Ishikawa (cell line): ENCODE results near the gene STYK1.

Experiments
- CEBPB ChIP-seq: IDR thresholded peaks from 2 replicates; pipeline ENCODE4 v1.6.1; 2012
- CREB1 ChIP-seq: IDR thresholded peaks from 2 replicates; pipeline ENCODE4 v1.6.1; 2012; ENCODE audit warnings: low read depth
- EGR1 ChIP-seq: IDR thresholded peaks from 2 replicates; pipeline ENCODE4 v1.6.1; 2012
- EP300 ChIP-seq: IDR thresholded peaks from 2 replicates; pipeline ENCODE4 v1.6.1; 2012; ENCODE audit warnings: borderline replicate concordance
- FOXM1 ChIP-seq: IDR thresholded peaks from 2 replicates; pipeline ENCODE4 v1.6.1; 2012; ENCODE audit warnings: low read depth, borderline replicate concordance
- MAX ChIP-seq: IDR thresholded peaks from 2 replicates; pipeline ENCODE4 v1.6.1; 2012
- NFIC ChIP-seq: IDR thresholded peaks from 2 replicates; pipeline ENCODE4 v1.6.1; 2012
- RAD21 ChIP-seq: IDR thresholded peaks from 2 replicates; pipeline ENCODE4 v1.6.1; 2012; ENCODE audit warnings: low read depth
- TAF1 ChIP-seq: IDR thresholded peaks from 2 replicates; pipeline ENCODE4 v1.6.1; 2012; ENCODE audit warnings: low read depth, mild to moderate bottlenecking
- TCF12 ChIP-seq: IDR thresholded peaks from 2 replicates; pipeline ENCODE4 v1.6.1; 2012; ENCODE audit warnings: low read depth
- TEAD4 ChIP-seq: IDR thresholded peaks from 2 replicates; pipeline ENCODE4 v1.6.1; 2012
- YY1 ChIP-seq: IDR thresholded peaks from 2 replicates; pipeline ENCODE4 v1.6.1; 2012; ENCODE audit warnings: low read depth
- ZBTB7A ChIP-seq: IDR thresholded peaks from 2 replicates; pipeline ENCODE4 v1.6.1; 2012; ENCODE audit warnings: low read depth
- TF ChIP-seq, protein P1 (sequence below): IDR thresholded peaks from 2 replicates; pipeline ENCODE4 v1.6.1; 2012; ENCODE audit warnings: low read depth, mild to moderate bottlenecking
- TF ChIP-seq, protein P2 (sequence below): IDR thresholded peaks from 2 replicates; pipeline ENCODE4 v1.6.1; 2012

STYK1 gene

DNA sequence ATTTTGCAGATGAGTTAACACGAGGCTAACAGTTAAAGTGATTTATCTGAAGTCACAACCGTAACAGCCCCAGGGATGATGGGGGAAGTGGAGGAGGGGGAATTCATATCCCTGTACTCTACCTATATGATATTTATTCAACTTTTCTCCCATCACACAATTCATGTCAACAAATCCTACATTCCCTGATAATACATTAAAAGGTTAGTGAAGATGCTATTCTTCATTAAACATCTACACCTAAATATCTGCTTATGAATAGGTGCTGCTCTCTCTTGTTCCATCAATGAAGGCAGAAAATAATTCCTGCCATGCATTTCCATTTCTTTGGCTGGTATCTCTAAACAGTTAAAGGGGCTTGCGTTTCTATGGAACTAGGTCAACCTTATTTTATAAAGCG lies 42.4 kb upstream of the STYK1 start:
- no peak for TF ChIP-seq YY1
- TF ChIP-seq TCF12: no peak
- no peak for TF ChIP-seq EP300
- TF ChIP-seq, protein P1, sequence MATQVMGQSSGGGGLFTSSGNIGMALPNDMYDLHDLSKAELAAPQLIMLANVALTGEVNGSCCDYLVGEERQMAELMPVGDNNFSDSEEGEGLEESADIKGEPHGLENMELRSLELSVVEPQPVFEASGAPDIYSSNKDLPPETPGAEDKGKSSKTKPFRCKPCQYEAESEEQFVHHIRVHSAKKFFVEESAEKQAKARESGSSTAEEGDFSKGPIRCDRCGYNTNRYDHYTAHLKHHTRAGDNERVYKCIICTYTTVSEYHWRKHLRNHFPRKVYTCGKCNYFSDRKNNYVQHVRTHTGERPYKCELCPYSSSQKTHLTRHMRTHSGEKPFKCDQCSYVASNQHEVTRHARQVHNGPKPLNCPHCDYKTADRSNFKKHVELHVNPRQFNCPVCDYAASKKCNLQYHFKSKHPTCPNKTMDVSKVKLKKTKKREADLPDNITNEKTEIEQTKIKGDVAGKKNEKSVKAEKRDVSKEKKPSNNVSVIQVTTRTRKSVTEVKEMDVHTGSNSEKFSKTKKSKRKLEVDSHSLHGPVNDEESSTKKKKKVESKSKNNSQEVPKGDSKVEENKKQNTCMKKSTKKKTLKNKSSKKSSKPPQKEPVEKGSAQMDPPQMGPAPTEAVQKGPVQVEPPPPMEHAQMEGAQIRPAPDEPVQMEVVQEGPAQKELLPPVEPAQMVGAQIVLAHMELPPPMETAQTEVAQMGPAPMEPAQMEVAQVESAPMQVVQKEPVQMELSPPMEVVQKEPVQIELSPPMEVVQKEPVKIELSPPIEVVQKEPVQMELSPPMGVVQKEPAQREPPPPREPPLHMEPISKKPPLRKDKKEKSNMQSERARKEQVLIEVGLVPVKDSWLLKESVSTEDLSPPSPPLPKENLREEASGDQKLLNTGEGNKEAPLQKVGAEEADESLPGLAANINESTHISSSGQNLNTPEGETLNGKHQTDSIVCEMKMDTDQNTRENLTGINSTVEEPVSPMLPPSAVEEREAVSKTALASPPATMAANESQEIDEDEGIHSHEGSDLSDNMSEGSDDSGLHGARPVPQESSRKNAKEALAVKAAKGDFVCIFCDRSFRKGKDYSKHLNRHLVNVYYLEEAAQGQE: no peak
- TF ChIP-seq RAD21: no peak
- no peak for TF ChIP-seq NFIC
- no peak for TF ChIP-seq ZBTB7A
- TF ChIP-seq EGR1: no peak
- no peak for TF ChIP-seq FOXM1
- TF ChIP-seq MAX: no peak
- TF ChIP-seq CEBPB: no peak
- no peak for TF ChIP-seq CREB1
- no peak for TF ChIP-seq TEAD4
- TF ChIP-seq TAF1: no peak
- TF ChIP-seq, protein P2, sequence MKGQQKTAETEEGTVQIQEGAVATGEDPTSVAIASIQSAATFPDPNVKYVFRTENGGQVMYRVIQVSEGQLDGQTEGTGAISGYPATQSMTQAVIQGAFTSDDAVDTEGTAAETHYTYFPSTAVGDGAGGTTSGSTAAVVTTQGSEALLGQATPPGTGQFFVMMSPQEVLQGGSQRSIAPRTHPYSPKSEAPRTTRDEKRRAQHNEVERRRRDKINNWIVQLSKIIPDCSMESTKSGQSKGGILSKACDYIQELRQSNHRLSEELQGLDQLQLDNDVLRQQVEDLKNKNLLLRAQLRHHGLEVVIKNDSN: no peak

- no peak for TF ChIP-seq MAX
- TF ChIP-seq ZBTB7A: no peak
- TF ChIP-seq, protein P1: no peak
Measured at GRCh38 chr12:10715491-10715890, 41.6 kb upstream of the STYK1 start.

DNA sequence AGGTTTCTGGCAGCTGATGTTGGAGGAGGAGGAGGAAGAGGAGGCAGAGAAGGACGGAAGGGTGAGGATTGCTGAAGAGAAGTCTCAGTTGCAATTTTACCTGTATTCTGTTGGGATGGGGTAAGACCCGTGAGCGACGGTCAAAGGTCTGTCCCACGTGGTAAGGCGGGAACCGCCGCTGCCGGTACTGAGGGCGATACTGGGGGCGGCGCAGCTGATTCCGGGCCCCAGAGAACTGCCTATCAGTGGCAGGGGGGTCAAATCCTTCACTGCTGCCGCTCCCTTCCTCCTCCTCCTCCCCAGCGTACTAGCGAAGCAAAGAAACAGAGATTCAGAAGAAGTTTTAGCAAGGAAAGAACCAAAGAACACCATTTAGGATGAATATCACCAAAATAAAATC lies 36.0 kb upstream of the STYK1 start:
- TF ChIP-seq FOXM1: no peak
- no peak for TF ChIP-seq NFIC
- no peak for TF ChIP-seq TCF12
- TF ChIP-seq, protein P1: no peak
- TF ChIP-seq TAF1: no peak
- TF ChIP-seq ZBTB7A: no peak
- TF ChIP-seq, protein P2: no peak
- no peak for TF ChIP-seq MAX
- no peak for TF ChIP-seq TEAD4
- no peak for TF ChIP-seq EGR1
- TF ChIP-seq EP300: no peak

DNA sequence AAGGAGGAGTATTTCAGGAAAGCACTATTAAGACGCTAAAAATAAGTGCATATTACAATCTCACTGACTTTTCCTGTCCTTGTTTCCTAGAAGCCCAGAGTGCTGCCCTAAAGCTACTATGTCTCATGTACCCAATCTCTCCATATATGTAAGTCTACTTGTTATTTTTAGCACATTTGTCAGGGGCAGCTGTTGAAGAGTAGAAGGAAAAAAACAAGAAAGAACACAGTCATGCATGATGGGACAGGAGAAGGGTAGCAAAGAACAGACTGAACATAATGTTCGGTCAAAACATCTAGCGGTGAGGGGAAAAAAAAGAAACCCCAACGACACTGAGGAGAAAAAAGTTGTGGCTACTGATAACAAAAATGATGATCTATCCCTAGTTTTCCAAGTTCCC lies 35.0 kb upstream of the STYK1 start:
- TF ChIP-seq, protein P2: no peak
- TF ChIP-seq CEBPB: no peak
- TF ChIP-seq EGR1: no peak
- no peak for TF ChIP-seq NFIC
- TF ChIP-seq YY1: no peak

DNA sequence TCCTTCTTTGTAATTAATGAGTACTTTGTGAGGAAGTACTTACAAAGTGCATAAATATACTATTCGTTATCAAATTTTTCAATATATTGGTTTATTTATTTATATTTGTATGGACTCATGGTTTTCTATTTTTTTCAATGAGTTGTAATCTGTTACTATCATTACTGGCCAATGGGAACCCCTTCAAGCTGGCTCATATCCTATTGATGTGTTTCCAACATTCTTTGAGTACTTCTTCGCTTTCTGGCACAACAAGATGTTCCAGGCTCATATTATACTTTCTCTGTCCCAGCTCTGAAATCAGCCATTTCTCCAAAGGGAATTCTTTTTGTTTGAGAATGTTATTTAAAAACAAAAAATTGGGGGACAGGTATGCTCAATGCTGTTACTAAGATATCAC lies 31.8 kb upstream of the STYK1 start:
- TF ChIP-seq EP300 (no peak), RAD21 (no peak), CREB1 (no peak), TCF12 (no peak), TAF1 (no peak), CEBPB (no peak), FOXM1 (no peak), MAX (no peak), EGR1 (no peak), TEAD4 (no peak), ZBTB7A (no peak)
- TF ChIP-seq, protein P1: no peak
- TF ChIP-seq, protein P2: no peak
